Measurements from ENCODE around the gene BMPR1A. TPM values are rescaled to one million over a fixed set of nuclear protein-coding genes. Genes with fewer than 3 reads are reported as not detected.

BMPR1A gene
- total RNA-seq, 4 donors from 2014 or later: 5.2 to 40.2 (median 26.0) TPM

GRCh38 chr10:86944031-86944419 is 187.6 kb downstream of the BMPR1A start:
- intact Hi-C loops (cut with DNase I): no loop called here
- no peak overlapping the region for H3K27ac ChIP-seq
- H3K36me3 ChIP-seq: no peaks in the 10 kb centered on the region
- no peaks in the 10 kb centered on the region for H3K27me3 ChIP-seq
- H3K9me3 ChIP-seq: no peaks in the 10 kb centered on the region
- TF ChIP-seq, protein P1, sequence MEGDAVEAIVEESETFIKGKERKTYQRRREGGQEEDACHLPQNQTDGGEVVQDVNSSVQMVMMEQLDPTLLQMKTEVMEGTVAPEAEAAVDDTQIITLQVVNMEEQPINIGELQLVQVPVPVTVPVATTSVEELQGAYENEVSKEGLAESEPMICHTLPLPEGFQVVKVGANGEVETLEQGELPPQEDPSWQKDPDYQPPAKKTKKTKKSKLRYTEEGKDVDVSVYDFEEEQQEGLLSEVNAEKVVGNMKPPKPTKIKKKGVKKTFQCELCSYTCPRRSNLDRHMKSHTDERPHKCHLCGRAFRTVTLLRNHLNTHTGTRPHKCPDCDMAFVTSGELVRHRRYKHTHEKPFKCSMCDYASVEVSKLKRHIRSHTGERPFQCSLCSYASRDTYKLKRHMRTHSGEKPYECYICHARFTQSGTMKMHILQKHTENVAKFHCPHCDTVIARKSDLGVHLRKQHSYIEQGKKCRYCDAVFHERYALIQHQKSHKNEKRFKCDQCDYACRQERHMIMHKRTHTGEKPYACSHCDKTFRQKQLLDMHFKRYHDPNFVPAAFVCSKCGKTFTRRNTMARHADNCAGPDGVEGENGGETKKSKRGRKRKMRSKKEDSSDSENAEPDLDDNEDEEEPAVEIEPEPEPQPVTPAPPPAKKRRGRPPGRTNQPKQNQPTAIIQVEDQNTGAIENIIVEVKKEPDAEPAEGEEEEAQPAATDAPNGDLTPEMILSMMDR (IDR thresholded peaks at IDR 0.05): no peak
- no peak for TF ChIP-seq POLR2A (IDR thresholded peaks at IDR 0.05)
- WGBS, 2 donors: 80% methylated on average over 1 to 2 of the region's 4 CpGs
- no peak for DNase-seq
- H3K4me3 ChIP-seq: no peak overlapping the region
- peaks cover 0 to 41% (median 6%) of the 10 kb centered on the region in 3 donors for H3K4me1 ChIP-seq

- no peak for DNase-seq
- intact Hi-C loops (cut with DNase I): no loop called here
- no peaks in the 10 kb centered on the region for H3K36me3 ChIP-seq
- H3K4me1 ChIP-seq: peaks cover 0 to 37% (median 6%) of the 10 kb centered on the region in 3 donors
- no peak overlapping the region for H3K27ac ChIP-seq
- no peak overlapping the region for H3K4me3 ChIP-seq
- no peak for TF ChIP-seq POLR2A (IDR thresholded peaks at IDR 0.05)
- TF ChIP-seq, protein P1 (IDR thresholded peaks at IDR 0.05): no peak
- no peaks in the 10 kb centered on the region for H3K9me3 ChIP-seq
- no peaks in the 10 kb centered on the region for H3K27me3 ChIP-seq
Observed at GRCh38 chr10:86944471-86944870, 188.1 kb downstream of the BMPR1A start.

GRCh38 chr10:86944907-86945306 is 188.5 kb downstream of the BMPR1A start:
- Histone ChIP-seq H3K36me3 (no peaks in the 10 kb centered on the region), H3K4me3 (no peak overlapping the region), H3K27ac (no peak overlapping the region), H3K4me1 (peaks cover 0 to 33% (median 6%) of the 10 kb centered on the region in 3 donors), H3K9me3 (no peaks in the 10 kb centered on the region), H3K27me3 (no peaks in the 10 kb centered on the region)
- intact Hi-C loops (cut with DNase I): no loop called here
- TF ChIP-seq, protein P1 (IDR thresholded peaks at IDR 0.05): no peak
- no peak for TF ChIP-seq POLR2A (IDR thresholded peaks at IDR 0.05)
- 96% methylated on average over 3 of the region's 3 CpGs; no CpG with 5 or more reads in 1 of the 2 donors for WGBS, 2 donors
- DNase-seq: no peak

DNA sequence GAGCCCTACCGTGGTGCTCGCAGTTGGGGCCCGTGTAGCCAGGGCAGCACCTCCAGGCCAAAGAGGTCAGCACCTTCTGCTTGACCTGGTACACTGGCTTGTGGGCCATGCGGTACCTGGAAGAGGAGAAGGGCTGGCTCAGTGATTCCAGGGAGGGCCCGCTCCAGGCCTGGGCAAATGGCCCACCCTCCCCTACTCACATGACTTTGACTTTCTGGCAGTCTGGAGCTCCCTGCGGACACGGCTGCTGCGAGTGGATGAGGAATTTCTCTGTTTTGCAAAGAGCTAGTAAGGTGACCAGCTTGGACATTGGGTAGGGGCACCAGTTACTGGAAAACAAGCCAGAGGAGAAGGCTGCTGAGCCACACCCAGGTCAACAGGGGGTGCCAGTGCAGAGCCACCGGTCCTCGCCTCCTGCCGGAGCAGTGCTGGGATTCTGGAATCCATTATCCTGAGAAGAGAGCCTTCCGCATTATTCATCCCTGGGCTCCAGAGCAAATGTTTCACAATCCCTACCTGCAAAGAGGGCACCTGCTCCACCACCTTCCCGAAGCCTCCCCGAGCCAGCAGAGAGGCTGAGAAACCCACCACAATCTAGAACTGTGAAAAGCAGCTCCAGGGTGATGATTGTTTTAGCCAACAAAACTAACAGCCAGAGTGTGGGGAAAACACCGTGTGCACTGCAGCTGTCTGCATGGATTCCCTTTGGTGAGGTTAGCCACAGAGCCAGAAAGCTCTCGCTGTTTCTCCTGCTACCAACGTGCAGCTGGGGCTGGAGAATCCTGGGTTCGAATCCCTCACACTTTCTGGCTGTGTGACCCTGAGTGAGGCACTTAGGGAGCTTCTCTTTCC is 189.2 kb downstream of the BMPR1A start:
- DNase-seq: no peak
- TF ChIP-seq, protein P1 (IDR thresholded peaks at IDR 0.05): peak in 1 of 6 experiments; percentile 6
- no peak for TF ChIP-seq POLR2A (IDR thresholded peaks at IDR 0.05)
- no peak overlapping the region for H3K27ac ChIP-seq
- H3K9me3 ChIP-seq: no peaks in the 10 kb centered on the region
- 81 to 83% methylated on average over 7 to 11 of the region's 18 CpGs for WGBS, 2 donors
- peaks cover 0 to 38% (median 6%) of the 10 kb centered on the region in 3 donors for H3K4me1 ChIP-seq
- intact Hi-C loops (cut with DNase I): no loop called here
- H3K36me3 ChIP-seq: no peaks in the 10 kb centered on the region
- H3K4me3 ChIP-seq: no peak overlapping the region
- H3K27me3 ChIP-seq: no peaks in the 10 kb centered on the region

Measured in esophagus squamous epithelium (tissue), 5 donors.